Loucy (cell line): ENCODE data around the gene DNAH1.

Experiments
- H2AFZ ChIP-seq: fragments of 200-600 bp; sonication (generic); 2 replicates; pipeline ENCODE4 v1.6.0; 2016; ENCODE audit warnings: antibody characterized with exemption, mild to moderate bottlenecking, low read length, moderate library complexity
- H3F3A ChIP-seq: fragments of 200-600 bp; 2 replicates; pipeline ENCODE4 v1.6.0; 2016; ENCODE audit warnings: antibody characterized with exemption, low read depth, mild to moderate bottlenecking
- H3K27me3 ChIP-seq: fragments of 200-600 bp; sonication (generic); 2 replicates; pipeline ENCODE4 v1.6.1; 2014; ENCODE audit warnings: low read length, mild to moderate bottlenecking; ENCODE audit not compliant: insufficient read depth, poor library complexity, severe bottlenecking
- H3K36me3 ChIP-seq: fragments of 200-600 bp; sonication (generic); 2 replicates; pipeline ENCODE4 v1.6.1; 2016; ENCODE audit warnings: low read length; ENCODE audit not compliant: insufficient read depth
- H3K4me1 ChIP-seq: fragments of 200-600 bp; sonication (generic); 2 replicates; pipeline ENCODE4 v1.5.1; 2014; ENCODE audit warnings: low read length, mild to moderate bottlenecking; ENCODE audit not compliant: insufficient read depth, poor library complexity, severe bottlenecking
- H3K4me2 ChIP-seq: fragments of 200-600 bp; sonication (generic); 2 replicates; pipeline ENCODE4 v1.6.0; 2014; ENCODE audit warnings: antibody characterized with exemption, low read length, low read depth, mild to moderate bottlenecking; ENCODE audit not compliant: poor library complexity, severe bottlenecking
- H3K4me3 ChIP-seq: fragments of 200-600 bp; sonication (generic); 2 replicates; pipeline ENCODE4 v1.5.1; 2014; ENCODE audit warnings: low read length, mild to moderate bottlenecking, mixed read lengths; ENCODE audit not compliant: poor library complexity, severe bottlenecking
- H3K79me2 ChIP-seq: fragments of 200-600 bp; sonication (generic); 2 replicates; pipeline ENCODE4 v1.6.1; 2014; ENCODE audit warnings: low read length; ENCODE audit not compliant: insufficient read depth
- H3K9ac ChIP-seq: fragments of 200-600 bp; sonication (generic); 2 replicates; pipeline ENCODE4 v1.6.0; 2014; ENCODE audit warnings: mild to moderate bottlenecking, low read depth, low read length, moderate library complexity; ENCODE audit not compliant: poor library complexity, severe bottlenecking
- H3K9me2 ChIP-seq: fragments of 200-600 bp; sonication (generic); replicated peaks from 2 replicates; pipeline ENCODE4 v1.6.1; 2016; ENCODE audit warnings: low read depth, low read length, mixed read lengths
- H3K9me3 ChIP-seq: fragments of 200-600 bp; sonication (generic); 2 replicates; pipeline ENCODE4 v1.6.1; 2014; ENCODE audit warnings: mild to moderate bottlenecking, antibody characterized with exemption, low read length, low read depth; ENCODE audit not compliant: insufficient read depth
- H4K20me1 ChIP-seq: fragments of 200-600 bp; sonication (generic); 2 replicates; pipeline ENCODE4 v1.6.0; 2014; ENCODE audit warnings: antibody characterized with exemption, low read length, mild to moderate bottlenecking; ENCODE audit not compliant: insufficient read depth, poor library complexity, severe bottlenecking
- CTCF ChIP-seq: fragments of 200-600 bp; sonication (generic); conservative IDR thresholded peaks from 2 replicates; pipeline ENCODE4 v1.5.1; 2014; ENCODE audit warnings: mild to moderate bottlenecking, antibody characterized with exemption, low read length
- EZH2phosphoT487 ChIP-seq: fragments of 200-600 bp; IDR thresholded peaks from 2 replicates; pipeline ENCODE4 v1.6.1; 2018; ENCODE audit warnings: antibody characterized with exemption, mild to moderate bottlenecking, moderate library complexity, borderline replicate concordance

DNAH1 gene

GRCh38 chr3:52279596-52279995 lies 36.5 kb upstream of the DNAH1 start:
- Histone ChIP-seq H2AFZ (no peak overlapping the region), H3K9me2 (no peaks in the 10 kb centered on the region), H3K4me1 (peaks cover 38% of the 10 kb centered on the region), H3K4me3 (peak overlapping the region; percentile 93), H3F3A (peaks cover 7% of the 10 kb centered on the region; the same call in 1 of the 2 replicates), H3K9ac (peak overlapping the region; percentile 78), H4K20me1 (peaks cover 32% of the 10 kb centered on the region), H3K4me2 (peak overlapping the region; percentile 80), H3K36me3 (no peaks in the 10 kb centered on the region), H3K27me3 (no peaks in the 10 kb centered on the region), H3K9me3 (no peaks in the 10 kb centered on the region), H3K79me2 (peaks cover 48% of the 10 kb centered on the region)
- TF ChIP-seq CTCF (no peak), EZH2phosphoT487 (no peak)

GRCh38 chr3:52280050-52280461 lies 36.1 kb upstream of the DNAH1 start:
- no peak overlapping the region for H2AFZ ChIP-seq
- peak overlapping the region; percentile 80 for H3K4me2 ChIP-seq
- no peaks in the 10 kb centered on the region for H3K27me3 ChIP-seq
- TF ChIP-seq EZH2phosphoT487 = no peak
- no peak for TF ChIP-seq CTCF
- H3K4me1 ChIP-seq = peaks cover 38% of the 10 kb centered on the region
- peaks cover 7% of the 10 kb centered on the region; the same call in 1 of the 2 replicates for H3F3A ChIP-seq
- H4K20me1 ChIP-seq = peaks cover 30% of the 10 kb centered on the region
- peaks cover 43% of the 10 kb centered on the region for H3K79me2 ChIP-seq
- no peaks in the 10 kb centered on the region for H3K9me2 ChIP-seq
- peak overlapping the region; percentile 93 for H3K4me3 ChIP-seq
- no peaks in the 10 kb centered on the region for H3K36me3 ChIP-seq
- H3K9ac ChIP-seq = peak overlapping the region; percentile 78
- H3K9me3 ChIP-seq = no peaks in the 10 kb centered on the region

DNA sequence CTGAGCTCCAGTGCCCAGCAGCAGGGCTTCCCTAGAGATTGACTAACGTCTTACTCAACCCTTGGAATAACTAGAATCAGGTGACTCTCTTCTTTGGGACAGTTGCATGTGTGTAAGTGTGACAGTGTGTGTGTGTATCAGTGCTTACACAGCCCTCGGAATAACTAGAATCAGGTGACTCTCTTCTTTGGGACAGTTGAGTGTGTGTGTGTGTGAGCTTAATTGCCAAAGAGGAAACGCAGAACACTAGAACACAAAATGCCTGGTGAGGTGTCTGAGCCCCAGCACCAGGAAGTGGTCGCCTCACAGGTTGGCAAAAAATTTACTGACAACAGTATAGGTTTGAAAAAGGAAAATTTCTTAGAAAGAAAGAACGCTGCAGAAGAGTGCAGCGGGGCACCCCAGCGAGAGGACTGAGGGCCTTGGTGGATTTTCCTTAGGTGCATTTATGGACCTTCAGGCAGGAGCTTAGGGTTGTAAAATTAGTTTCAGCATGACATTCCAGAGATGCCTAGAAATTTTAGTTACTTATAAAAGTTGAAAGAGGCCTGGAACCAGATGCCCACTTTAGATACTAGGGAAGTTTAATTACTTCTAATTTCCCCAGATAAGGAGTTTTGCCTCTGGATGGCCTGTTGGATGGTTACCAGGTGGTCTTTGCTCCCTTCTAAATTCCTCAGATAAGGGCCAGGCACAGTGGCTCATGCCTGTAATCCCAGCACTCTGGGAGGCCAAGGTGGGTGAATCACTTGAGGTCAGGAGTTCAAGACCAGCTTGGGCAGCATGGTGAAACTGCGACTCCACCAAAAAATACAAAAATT lies 33.9 kb upstream of the DNAH1 start:
- Histone ChIP-seq H3K4me3 (peak overlapping the region; percentile 51), H3K4me1 (peaks cover 31% of the 10 kb centered on the region)
- TF ChIP-seq EZH2phosphoT487 = no peak
- TF ChIP-seq CTCF = no peak

More for the DNA sequence above, 33.9 kb upstream of the DNAH1 start:
- Histone ChIP-seq H3K79me2 (peaks cover 30% of the 10 kb centered on the region), H3K9me3 (no peaks in the 10 kb centered on the region), H3K36me3 (no peaks in the 10 kb centered on the region), H3K9ac (peak overlapping the region; percentile 57), H3K9me2 (no peaks in the 10 kb centered on the region), H2AFZ (peak overlapping the region; percentile 83), H3K27me3 (no peaks in the 10 kb centered on the region), H3K4me2 (peak overlapping the region; percentile 72), H3F3A (peaks cover 7% of the 10 kb centered on the region; the same call in 1 of the 2 replicates), H4K20me1 (peaks cover 9% of the 10 kb centered on the region)
